Hypothalamus (tissue), 51 donors: ENCODE data around the gene CASP7.

ENCODE experiments used
- DNase-seq, 51 donors: peaks; one replicate each; lab custom pipeline; 2025; lab: John Stamatoyannopoulos, UW

CASP7 gene

GRCh38 chr10:113711142-113711541, 31.4 kb downstream of the CASP7 start:
- peak in 6 of 51 donors; percentile 7 to 27 (median 12) for DNase-seq

- no peak for DNase-seq
Observed at GRCh38 chr10:113712024-113712423, 32.3 kb downstream of the CASP7 start.

GRCh38 chr10:113712755-113713639, 33.3 kb downstream of the CASP7 start:
- DNase-seq, result no peak

- no peak for DNase-seq
Observed at GRCh38 chr10:113713640-113713982, 33.9 kb downstream of the CASP7 start.

GRCh38 chr10:113716109-113716910, 36.6 kb downstream of the CASP7 start:
- DNase-seq, result no peak

GRCh38 chr10:113718969-113719822, 39.5 kb downstream of the CASP7 start:
- no peak for DNase-seq

GRCh38 chr10:113720386-113720785, 40.7 kb downstream of the CASP7 start:
- no peak for DNase-seq

GRCh38 chr10:113732160-113732881, 52.6 kb downstream of the CASP7 start:
- no peak for DNase-seq

GRCh38 chr10:113732966-113733365, 53.3 kb downstream of the CASP7 start:
- DNase-seq, result no peak

GRCh38 chr10:113733635-113734034, 53.9 kb downstream of the CASP7 start:
- DNase-seq, result no peak

- DNase-seq, result no peak
Observed at GRCh38 chr10:113735913-113736312, 56.2 kb downstream of the CASP7 start.

- DNase-seq, result no peak
Observed at GRCh38 chr10:113736576-113736975, 56.9 kb downstream of the CASP7 start.

- peak in 1 of 51 donors; percentile 47 for DNase-seq
Observed at GRCh38 chr10:113739031-113739430, 59.3 kb downstream of the CASP7 start.

- DNase-seq, result no peak
Observed at GRCh38 chr10:113739577-113739976, 59.9 kb downstream of the CASP7 start.

GRCh38 chr10:113740850-113741249, 61.1 kb downstream of the CASP7 start:
- DNase-seq, result no peak

- no peak for DNase-seq
Observed at GRCh38 chr10:113742466-113742865, 62.8 kb downstream of the CASP7 start.

GRCh38 chr10:113743594-113743993, 63.9 kb downstream of the CASP7 start:
- no peak for DNase-seq

GRCh38 chr10:113745374-113745773, 65.7 kb downstream of the CASP7 start:
- no peak for DNase-seq

GRCh38 chr10:113746217-113746957, 66.7 kb downstream of the CASP7 start:
- no peak for DNase-seq
